Posterior vena cava (tissue), 2 donors: ENCODE data around the gene FAM89B. TPM values are rescaled to one million over a fixed set of nuclear protein-coding genes. Genes with fewer than 3 reads are reported as not detected.

Experiments
- DNase-seq: peaks from one replicate; pipeline ENCODE4 v3.0.0-alpha.2; 2020; ENCODE audit warnings: low spot score
- intact Hi-C, 2 donors: fragments of 100-400 bp; cut with DNase I; formaldehyde crosslinking; loops; one replicate each; pipeline versions ENCODE4 v1.14.1 to v1.14.2; 2022 to 2023
- total RNA-seq, 2 donors: library from RNA; stranded (reverse); fragmentation: NEBNext Ultra II Directional; extraction: Animal tissue kit (Norgen Biotek cat#: 25700); gene quantifications; one replicate each; pipeline ENCODE4 v1.2.1, GENCODE V29; 2021
- donor health status: DM: yes; HTN: yes; CAD: no.
- donor health status: DM: yes; HTN: yes; CAD: no.

The FAM89B gene
- total RNA-seq, 2 donors from 2014 or later, result 43.3 to 53.0 TPM

GRCh38 chr11:65579291-65579690 lies 7.0 kb downstream of the FAM89B start:
- intact Hi-C loops, result loop anchor here (2.0 to 5.0 kb wide), 2 partner anchors 33 to 36 kb away; partner anchors contain the start of genes MAP3K11 (in 2 of the 2) and PCNX3 (in 1 of the 2)
- no peak for DNase-seq

- DNase-seq, result no peak
- intact Hi-C loops, result no loop called here
Observed at GRCh38 chr11:65580031-65580692, 7.8 kb downstream of the FAM89B start.

GRCh38 chr11:65580756-65581155 lies 8.4 kb downstream of the FAM89B start:
- intact Hi-C loops, result no loop called here
- no peak for DNase-seq

- intact Hi-C loops, result no loop called here
Observed at GRCh38 chr11:65581928-65582327, 9.6 kb downstream of the FAM89B start.

GRCh38 chr11:65583589-65583988 lies 11.3 kb downstream of the FAM89B start:
- intact Hi-C loops, result no loop called here

More at GRCh38 chr11:65581928-65582327, 9.6 kb downstream of the FAM89B start:
- DNase-seq, result no peak

GRCh38 chr11:65584106-65584505 lies 11.8 kb downstream of the FAM89B start:
- intact Hi-C loops, result no loop called here
- no peak for DNase-seq

More at GRCh38 chr11:65583589-65583988, 11.3 kb downstream of the FAM89B start:
- no peak for DNase-seq

- intact Hi-C loops, result loop anchor here in 1 of 2 donors (5.0 kb wide), 1 partner anchor 42 kb away; no protein-coding TSS in a partner anchor
- DNase-seq, result no peak
Observed at GRCh38 chr11:65584723-65585171, 12.4 kb downstream of the FAM89B start.

GRCh38 chr11:65585396-65586246 lies 13.3 kb downstream of the FAM89B start:
- intact Hi-C loops, result loop anchor here in 1 of 2 donors (5.0 kb wide), 1 partner anchor 43 kb away; no protein-coding TSS in a partner anchor
- no peak for DNase-seq

GRCh38 chr11:65586247-65586630 lies 13.9 kb downstream of the FAM89B start:
- intact Hi-C loops, result loop anchor here in 1 of 2 donors (5.0 kb wide), 1 partner anchor 44 kb away; no protein-coding TSS in a partner anchor
- no peak for DNase-seq

GRCh38 chr11:65586676-65587075 lies 14.3 kb downstream of the FAM89B start:
- DNase-seq, result peak; percentile 82
- intact Hi-C loops, result loop anchor here in 1 of 2 donors (5.0 kb wide), 1 partner anchor 44 kb away; no protein-coding TSS in a partner anchor

GRCh38 chr11:65588199-65589054 lies 16.1 kb downstream of the FAM89B start:
- DNase-seq, result peak; percentile 89
- intact Hi-C loops, result loop anchor here in 1 of 2 donors (5.0 kb wide), 1 partner anchor 46 kb away; no protein-coding TSS in a partner anchor

GRCh38 chr11:65589444-65590239 lies 17.3 kb downstream of the FAM89B start:
- DNase-seq, result no peak
- intact Hi-C loops, result loop anchor here in 1 of 2 donors (5.0 kb wide), 1 partner anchor 47 kb away; no protein-coding TSS in a partner anchor

- DNase-seq, result no peak
- intact Hi-C loops, result no loop called here
Observed at GRCh38 chr11:65590240-65590738, 18.0 kb downstream of the FAM89B start.

- peak; percentile 93 for DNase-seq
Observed at GRCh38 chr11:65591939-65592857, 19.9 kb downstream of the FAM89B start.

GRCh38 chr11:65592858-65593517 lies 20.6 kb downstream of the FAM89B start:
- DNase-seq, result no peak
- intact Hi-C loops, result no loop called here

More at GRCh38 chr11:65591939-65592857, 19.9 kb downstream of the FAM89B start:
- intact Hi-C loops, result no loop called here
